Mesothelial cell of epicardium (in vitro differentiated cells): Measurements from ENCODE around the gene PMIS2. TPM values are rescaled to one million over a fixed set of nuclear protein-coding genes. Genes with fewer than 3 reads are reported as not detected.

Experiments
- DNase-seq, 2 experiments: peaks; one replicate each; pipeline ENCODE4 v3.0.0; 2021; ENCODE audit warnings: low spot score in 2 of 2; ENCODE audit not compliant: unreplicated experiment in 2 of 2
- H3K27ac Mint-ChIP-seq: 2 replicates; pipeline ENCODE4 v1.8.0; 2021; ENCODE audit warnings: mixed read lengths
- H3K27me3 Mint-ChIP-seq: 2 replicates; pipeline ENCODE4 v1.8.0; 2021; ENCODE audit warnings: low read depth, mixed read lengths
- H3K36me3 Mint-ChIP-seq: 2 replicates; pipeline ENCODE4 v1.8.0; 2021; ENCODE audit warnings: mixed read lengths
- H3K4me1 Mint-ChIP-seq: 2 replicates; pipeline ENCODE4 v1.8.0; 2021; ENCODE audit warnings: mixed read lengths
- H3K4me3 Mint-ChIP-seq: 2 replicates; pipeline ENCODE4 v1.8.0; 2021; ENCODE audit warnings: mild to moderate bottlenecking, moderate library complexity, mixed read lengths
- H3K9me3 Mint-ChIP-seq: 2 replicates; pipeline ENCODE4 v1.8.0; 2021; ENCODE audit warnings: mixed read lengths
- total RNA-seq: library from RNA; stranded (reverse); gene quantifications from 3 replicates; pipeline ENCODE4 v1.2.1, GENCODE V29; 2021
- TF ChIP-seq, protein P1 (sequence below): fragments of 200-600 bp; sonication (generic); IDR thresholded peaks from one replicate; pipeline ENCODE4 v1.5.0; 2021; ENCODE audit warnings: antibody characterized with exemption; ENCODE audit not compliant: unreplicated experiment

Gene PMIS2
- total RNA-seq, 1 donor from 2014 or later: not detected

DNA sequence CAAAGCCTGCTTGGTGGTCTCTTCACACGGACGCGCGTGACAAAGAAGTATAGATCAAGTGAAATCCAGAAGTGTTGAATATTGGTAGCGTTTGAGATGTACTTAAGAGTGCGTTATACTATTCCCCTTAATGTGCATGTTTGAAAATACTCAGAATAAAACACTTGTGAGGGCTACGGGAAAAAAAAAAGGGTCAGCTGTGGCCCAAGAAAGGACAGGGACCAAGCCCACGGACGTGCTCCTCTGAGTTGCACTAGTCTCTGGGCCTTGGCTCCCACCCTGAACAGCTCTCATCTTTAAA, 42.2 kb downstream of the PMIS2 start:
- Mint-ChIP-seq H3K4me1 (peaks cover 11% of the 10 kb centered on the region), H3K9me3 (no peaks in the 10 kb centered on the region), H3K27me3 (peaks cover 2% of the 10 kb centered on the region), H3K36me3 (peaks cover 17% of the 10 kb centered on the region), H3K4me3 (peak overlapping the region; percentile 98), H3K27ac (peak overlapping the region; percentile 99)
- no peak for DNase-seq
- TF ChIP-seq, protein P1, sequence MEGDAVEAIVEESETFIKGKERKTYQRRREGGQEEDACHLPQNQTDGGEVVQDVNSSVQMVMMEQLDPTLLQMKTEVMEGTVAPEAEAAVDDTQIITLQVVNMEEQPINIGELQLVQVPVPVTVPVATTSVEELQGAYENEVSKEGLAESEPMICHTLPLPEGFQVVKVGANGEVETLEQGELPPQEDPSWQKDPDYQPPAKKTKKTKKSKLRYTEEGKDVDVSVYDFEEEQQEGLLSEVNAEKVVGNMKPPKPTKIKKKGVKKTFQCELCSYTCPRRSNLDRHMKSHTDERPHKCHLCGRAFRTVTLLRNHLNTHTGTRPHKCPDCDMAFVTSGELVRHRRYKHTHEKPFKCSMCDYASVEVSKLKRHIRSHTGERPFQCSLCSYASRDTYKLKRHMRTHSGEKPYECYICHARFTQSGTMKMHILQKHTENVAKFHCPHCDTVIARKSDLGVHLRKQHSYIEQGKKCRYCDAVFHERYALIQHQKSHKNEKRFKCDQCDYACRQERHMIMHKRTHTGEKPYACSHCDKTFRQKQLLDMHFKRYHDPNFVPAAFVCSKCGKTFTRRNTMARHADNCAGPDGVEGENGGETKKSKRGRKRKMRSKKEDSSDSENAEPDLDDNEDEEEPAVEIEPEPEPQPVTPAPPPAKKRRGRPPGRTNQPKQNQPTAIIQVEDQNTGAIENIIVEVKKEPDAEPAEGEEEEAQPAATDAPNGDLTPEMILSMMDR: no peak

DNA sequence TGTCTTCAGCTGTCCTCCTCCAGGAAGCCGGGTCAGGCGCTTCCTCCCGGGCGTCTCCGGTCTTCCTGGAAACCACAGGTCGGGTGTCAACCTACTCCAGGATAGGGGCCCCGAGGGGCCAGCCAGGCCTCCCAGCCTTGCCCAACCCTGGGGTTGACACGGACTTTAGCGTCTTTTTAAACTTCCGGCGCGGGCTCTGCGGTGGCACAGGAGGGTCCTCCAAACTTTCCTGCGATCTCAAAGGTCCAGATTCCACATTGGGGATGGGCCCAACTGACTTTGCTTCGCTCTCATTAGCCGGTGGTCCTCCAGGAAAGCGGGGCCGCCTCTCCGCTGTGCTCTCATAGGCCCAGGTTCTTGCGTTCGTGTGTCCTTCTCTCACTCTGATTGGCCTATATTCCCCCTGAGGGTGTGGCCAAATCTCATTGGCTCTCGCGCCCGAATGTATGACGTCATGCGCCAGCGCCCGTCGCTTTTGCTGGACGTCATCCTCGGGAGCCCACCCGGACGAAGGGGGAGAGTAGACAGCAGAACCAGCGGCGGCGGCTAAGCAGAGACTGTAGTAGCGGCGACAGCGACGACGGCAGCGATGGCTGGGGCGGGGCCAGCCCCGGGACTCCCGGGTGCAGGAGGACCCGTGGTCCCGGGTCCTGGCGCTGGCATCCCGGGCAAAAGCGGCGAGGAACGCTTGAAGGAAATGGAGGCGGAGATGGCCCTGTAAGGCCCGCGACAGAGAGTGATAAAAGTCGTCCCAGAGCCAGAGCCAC, 42.8 kb downstream of the PMIS2 start, which contains the start of gene RBM42:
Gene RBM42, plus strand, starts transcription at position 472 of the 767 bp plus-strand sequence. Its CDS starts 118 bp downstream, at position 590.
- DNase-seq: peak; percentile 93 to 99
- Mint-ChIP-seq H3K27me3 (peaks cover 2% of the 10 kb centered on the region), H3K36me3 (peaks cover 20% of the 10 kb centered on the region), H3K4me1 (peaks cover 11% of the 10 kb centered on the region), H3K27ac (peak within 1 kb of the TSS; percentile 99), H3K9me3 (no peaks in the 10 kb centered on the region), H3K4me3 (peak within 1 kb of the TSS; percentile 98)
- TF ChIP-seq, protein P1: no peak

DNA sequence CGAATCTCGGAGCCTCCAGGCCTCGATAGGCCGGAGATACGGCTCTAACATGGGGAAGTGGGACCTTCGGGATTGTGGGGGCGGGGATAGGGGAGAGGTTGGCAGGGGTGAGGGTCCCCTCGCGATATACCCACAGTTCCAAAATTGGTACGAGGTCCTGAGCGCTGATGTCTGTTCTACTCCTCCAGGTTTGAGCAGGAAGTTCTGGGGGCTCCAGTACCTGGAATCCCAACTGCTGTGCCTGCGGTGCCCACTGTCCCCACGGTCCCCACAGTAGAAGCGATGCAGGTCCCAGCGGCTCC, 43.3 kb downstream of the PMIS2 start:
- peak overlapping the region; percentile 99 for H3K27ac Mint-ChIP-seq
- peaks cover 11% of the 10 kb centered on the region for H3K4me1 Mint-ChIP-seq
- H3K4me3 Mint-ChIP-seq: peak overlapping the region; percentile 98
- H3K9me3 Mint-ChIP-seq: no peaks in the 10 kb centered on the region
- DNase-seq: no peak
- H3K36me3 Mint-ChIP-seq: peaks cover 20% of the 10 kb centered on the region
- TF ChIP-seq, protein P1: no peak
- peaks cover 2% of the 10 kb centered on the region for H3K27me3 Mint-ChIP-seq

DNA sequence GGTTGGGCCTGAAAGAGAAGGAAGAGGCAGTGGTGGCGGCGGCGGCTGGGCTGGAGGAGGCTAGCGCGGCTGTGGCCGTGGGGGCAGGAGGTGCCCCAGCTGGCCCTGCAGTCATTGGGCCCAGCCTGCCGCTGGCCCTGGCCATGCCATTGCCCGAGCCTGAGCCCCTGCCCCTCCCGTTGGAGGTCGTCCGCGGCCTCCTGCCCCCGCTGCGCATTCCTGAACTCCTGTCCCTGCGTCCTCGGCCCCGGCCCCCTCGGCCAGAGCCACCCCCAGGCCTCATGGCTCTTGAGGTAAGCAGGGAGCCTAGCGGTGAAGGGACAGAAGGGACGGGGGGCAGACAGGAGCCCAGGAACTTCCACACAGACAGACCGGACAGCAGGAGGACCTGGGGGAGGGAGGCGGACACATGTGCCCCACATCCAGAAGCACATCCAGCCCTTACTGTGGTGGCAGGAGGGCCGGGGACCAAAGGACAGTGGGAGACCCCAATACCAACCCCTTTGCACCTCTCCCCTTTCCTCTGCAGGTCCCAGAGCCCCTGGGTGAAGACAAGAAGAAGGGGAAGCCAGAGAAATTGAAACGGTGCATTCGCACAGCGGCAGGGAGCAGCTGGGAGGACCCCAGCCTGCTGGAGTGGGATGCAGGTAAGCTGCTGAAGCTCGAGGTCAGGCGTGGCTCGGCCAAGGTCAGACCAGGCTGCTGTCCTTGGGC, 47.9 kb downstream of the PMIS2 start:
- peaks cover 36% of the 10 kb centered on the region for H3K36me3 Mint-ChIP-seq
- H3K27ac Mint-ChIP-seq: no peak overlapping the region
- TF ChIP-seq, protein P1: no peak
- H3K4me3 Mint-ChIP-seq: no peak overlapping the region
- H3K9me3 Mint-ChIP-seq: no peaks in the 10 kb centered on the region
- peaks cover under 1% of the 10 kb centered on the region for H3K27me3 Mint-ChIP-seq
- peaks cover 2% of the 10 kb centered on the region for H3K4me1 Mint-ChIP-seq
- DNase-seq: no peak

DNA sequence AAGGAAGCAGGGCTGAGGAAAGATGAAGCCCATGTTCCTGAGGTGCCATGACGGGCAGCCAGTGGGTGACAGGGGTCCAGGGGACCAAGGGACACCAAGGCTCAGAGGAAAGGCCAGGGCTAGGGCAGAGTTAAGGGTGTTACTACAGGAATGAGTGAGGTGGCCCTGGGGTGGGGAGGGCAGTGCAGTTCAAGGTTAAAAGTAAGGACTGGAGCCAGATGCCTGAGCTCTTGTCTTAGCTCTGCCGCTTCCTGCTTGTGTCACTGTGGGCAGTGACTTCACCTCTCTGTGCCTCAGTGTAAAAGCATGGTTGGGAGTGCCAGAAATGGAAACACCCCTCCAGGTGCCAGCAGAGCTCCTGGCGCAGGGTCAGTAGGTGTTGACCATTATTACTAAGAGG, 50.7 kb downstream of the PMIS2 start:
- Mint-ChIP-seq H3K36me3 (peaks cover 30% of the 10 kb centered on the region), H3K4me1 (peaks cover 3% of the 10 kb centered on the region), H3K27me3 (no peaks in the 10 kb centered on the region), H3K27ac (no peak overlapping the region), H3K4me3 (no peak overlapping the region), H3K9me3 (no peaks in the 10 kb centered on the region)
- DNase-seq: no peak
- TF ChIP-seq, protein P1: no peak

Other genes with a start within 250 kb of the PMIS2 start
- 0.96 to 1.3 TPM (median 1.2 TPM) in 3 replicates for gene FFAR1, start 238.3 kb upstream of the PMIS2 start, total RNA-seq
- 0.27 to 0.31 TPM in 2 of 3 replicates, not detected in the other for gene FFAR3, start 227.7 kb upstream of the PMIS2 start, total RNA-seq
- gene GPR42, start 215.1 kb upstream of the PMIS2 start, total RNA-seq: not detected in 3 replicates
- not detected in 3 replicates for gene FFAR2, start 137.9 kb upstream of the PMIS2 start, total RNA-seq
- 1.9 to 3.3 TPM (median 2.5 TPM) in 3 replicates for gene KRTDAP, start 95.7 kb upstream of the PMIS2 start, total RNA-seq
- 161 to 172 TPM (median 171 TPM) in 3 replicates for gene DMKN, start 72.5 kb upstream of the PMIS2 start, total RNA-seq
- gene SBSN, start 57.9 kb upstream of the PMIS2 start, total RNA-seq: 0.32 to 0.49 TPM (median 0.47 TPM) in 3 replicates
- gene GAPDHS, start 52.7 kb upstream of the PMIS2 start, total RNA-seq: not detected in 3 replicates
- 82.2 to 82.7 TPM (median 82.3 TPM) in 3 replicates for gene TMEM147, start 40.5 kb upstream of the PMIS2 start, total RNA-seq
- 0.11 to 0.22 TPM (median 0.16 TPM) in 3 replicates for gene ATP4A, start 22.5 kb upstream of the PMIS2 start, total RNA-seq
- 28.7 to 33.8 TPM (median 29.0 TPM) in 3 replicates for gene HAUS5, start 26.6 kb downstream of the PMIS2 start, total RNA-seq
- 63.7 to 70.6 TPM (median 66.4 TPM) in 3 replicates for gene RBM42, start 42.9 kb downstream of the PMIS2 start, total RNA-seq
- gene ETV2, start 55.6 kb downstream of the PMIS2 start, total RNA-seq: 1.4 to 2.1 TPM (median 1.5 TPM) in 3 replicates
- gene COX6B1, start 62.1 kb downstream of the PMIS2 start, total RNA-seq: 273 to 293 TPM (median 284 TPM) in 3 replicates
- 1.8 to 2.3 TPM (median 2.0 TPM) in 3 replicates for gene UPK1A, start 80.3 kb downstream of the PMIS2 start, total RNA-seq
- not detected in 3 replicates for gene ZBTB32, start 118.4 kb downstream of the PMIS2 start, total RNA-seq
- gene KMT2B, start 131.8 kb downstream of the PMIS2 start, total RNA-seq: 60.6 to 62.7 TPM (median 61.8 TPM) in 3 replicates
- 2.7 to 3.2 TPM (median 2.8 TPM) in 3 replicates for gene IGFLR1, start 156.3 kb downstream of the PMIS2 start, total RNA-seq
- gene U2AF1L4, start 159.2 kb downstream of the PMIS2 start, total RNA-seq: 39.4 to 42.5 TPM (median 42.4 TPM) in 3 replicates
- 45.2 to 54.9 TPM (median 45.7 TPM) in 3 replicates for gene PSENEN, start 159.5 kb downstream of the PMIS2 start, total RNA-seq
- gene LIN37, start 162.4 kb downstream of the PMIS2 start, total RNA-seq: 11.8 to 12.9 TPM (median 12.0 TPM) in 3 replicates
- gene HSPB6, start 170.9 kb downstream of the PMIS2 start, total RNA-seq: 18.8 to 21.7 TPM (median 20.3 TPM) in 3 replicates
- gene PROSER3, start 172.0 kb downstream of the PMIS2 start, total RNA-seq: 45.1 to 50.5 TPM (median 46.6 TPM) in 3 replicates
- gene ARHGAP33, start 189.4 kb downstream of the PMIS2 start, total RNA-seq: 74.0 to 79.9 TPM (median 75.4 TPM) in 3 replicates
- not detected in 3 replicates for gene PRODH2, start 226.7 kb downstream of the PMIS2 start, total RNA-seq